ENCODE data around the gene F7. TPM values are rescaled to one million over a fixed set of nuclear protein-coding genes. Genes with fewer than 3 reads are reported as not detected.

F7 gene
- total and polyA plus RNA-seq, 2 donors (not counting 3 experiments of a cell fraction or from before 2014, with no cell fraction given): not detected

DNA sequence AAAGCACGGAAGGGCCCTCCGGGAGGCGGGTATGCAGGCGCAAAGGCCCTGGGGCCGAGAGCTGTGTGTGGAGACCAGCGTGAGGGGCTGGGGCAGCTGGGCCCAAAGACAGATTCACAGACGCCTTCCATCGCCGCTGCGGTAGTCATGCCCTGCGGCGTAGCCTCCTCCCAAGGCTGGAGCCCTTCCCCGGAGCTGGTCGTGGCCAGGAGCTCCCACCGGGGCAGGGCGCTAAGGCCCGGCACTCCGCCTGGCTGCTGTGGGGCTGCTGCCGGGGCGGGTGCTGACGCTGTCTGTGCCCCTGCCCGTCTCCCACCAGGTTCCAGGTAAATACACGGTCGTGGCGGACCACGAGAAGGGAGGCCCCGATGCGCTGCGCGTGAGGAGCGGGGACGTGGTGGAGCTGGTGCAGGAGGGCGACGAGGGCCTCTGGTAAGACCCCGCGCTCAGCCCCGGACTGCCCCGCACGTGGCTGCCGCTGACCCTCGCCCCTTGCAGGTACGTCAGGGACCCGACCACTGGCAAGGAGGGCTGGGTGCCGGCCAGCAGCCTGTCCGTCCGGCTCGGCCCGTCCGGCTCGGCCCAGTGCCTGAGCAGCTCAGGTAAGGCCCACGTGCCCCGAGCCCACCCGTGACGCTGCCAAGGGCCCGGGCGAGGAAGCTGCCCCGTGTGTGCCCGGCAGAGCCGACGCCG is 9.4 kb upstream of the F7 start:
- H3K79me2 ChIP-seq (ENCODE audit: control insufficient read depth, insufficient read depth, low read length): no peaks in the 10 kb centered on the region
- ChIA-PET POLR2A (no interaction called here), CTCF (no interaction called here)
- no peak overlapping the region for H3K9ac ChIP-seq (replicated peaks; ENCODE audit: extremely low read depth, insufficient read depth, low read length)
- dilution Hi-C loops (cut with MboI; ENCODE audit: extremely low pct_ligation_motif_present, low sequenced_read_pairs) (no loop called here), intact Hi-C loops (cut with micrococcal nuclease) (no loop called here)
- H3K36me3 ChIP-seq (ENCODE audit: control insufficient read depth in 2 of 2, extremely low read depth in 1 of 2, insufficient read depth in 2 of 2, low read length in 2 of 2): no peaks in the 10 kb centered on the region
- H2AFZ ChIP-seq (ENCODE audit: low read depth, low read length): no peak overlapping the region
- H3K4me2 ChIP-seq (ENCODE audit: insufficient read depth, low read length): no peak overlapping the region
- H3K4me1 ChIP-seq (ENCODE audit: control insufficient read depth, extremely low read depth, insufficient read depth, low read length): no peaks in the 10 kb centered on the region
- H3K4me3 ChIP-seq (replicated peaks in 1 of 3; ENCODE audit: insufficient read depth in 1 of 3, low read depth in 1 of 3, low read length in 3 of 3): no peak overlapping the region
- TF ChIP-seq FOS (IDR thresholded peaks at IDR 0.05; ENCODE audit: borderline replicate concordance, insufficient read depth, low read length) (no peak), JUN (IDR thresholded peaks at IDR 0.05; ENCODE audit: borderline replicate concordance, insufficient read depth, insufficient read length, low read depth) (no peak), POLR2A (IDR thresholded peaks at IDR 0.05; ENCODE audit: low read depth, low read length) (no peak), GATA2 (IDR thresholded peaks at IDR 0.05; ENCODE audit: insufficient read depth, insufficient read length, low read depth, low read length) (no peak), POLR2AphosphoS5 (IDR thresholded peaks at IDR 0.05; ENCODE audit: insufficient read depth, low read depth, low read length) (no peak), MYC (IDR thresholded peaks at IDR 0.05; ENCODE audit: low read depth, low read length) (no peak), EZH2 (IDR thresholded peaks at IDR 0.05; ENCODE audit: borderline replicate concordance, low read depth, low read length, severe bottlenecking) (no peak)
- TF ChIP-seq, protein P1, sequence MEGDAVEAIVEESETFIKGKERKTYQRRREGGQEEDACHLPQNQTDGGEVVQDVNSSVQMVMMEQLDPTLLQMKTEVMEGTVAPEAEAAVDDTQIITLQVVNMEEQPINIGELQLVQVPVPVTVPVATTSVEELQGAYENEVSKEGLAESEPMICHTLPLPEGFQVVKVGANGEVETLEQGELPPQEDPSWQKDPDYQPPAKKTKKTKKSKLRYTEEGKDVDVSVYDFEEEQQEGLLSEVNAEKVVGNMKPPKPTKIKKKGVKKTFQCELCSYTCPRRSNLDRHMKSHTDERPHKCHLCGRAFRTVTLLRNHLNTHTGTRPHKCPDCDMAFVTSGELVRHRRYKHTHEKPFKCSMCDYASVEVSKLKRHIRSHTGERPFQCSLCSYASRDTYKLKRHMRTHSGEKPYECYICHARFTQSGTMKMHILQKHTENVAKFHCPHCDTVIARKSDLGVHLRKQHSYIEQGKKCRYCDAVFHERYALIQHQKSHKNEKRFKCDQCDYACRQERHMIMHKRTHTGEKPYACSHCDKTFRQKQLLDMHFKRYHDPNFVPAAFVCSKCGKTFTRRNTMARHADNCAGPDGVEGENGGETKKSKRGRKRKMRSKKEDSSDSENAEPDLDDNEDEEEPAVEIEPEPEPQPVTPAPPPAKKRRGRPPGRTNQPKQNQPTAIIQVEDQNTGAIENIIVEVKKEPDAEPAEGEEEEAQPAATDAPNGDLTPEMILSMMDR (IDR thresholded peaks at IDR 0.05; ENCODE audit: extremely low read depth in 1 of 2, insufficient read depth in 1 of 2, low read depth in 1 of 2, low read length in 2 of 2): no peak
- TF ChIP-seq, protein P2, sequence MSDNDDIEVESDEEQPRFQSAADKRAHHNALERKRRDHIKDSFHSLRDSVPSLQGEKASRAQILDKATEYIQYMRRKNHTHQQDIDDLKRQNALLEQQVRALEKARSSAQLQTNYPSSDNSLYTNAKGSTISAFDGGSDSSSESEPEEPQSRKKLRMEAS (IDR thresholded peaks at IDR 0.05; ENCODE audit: insufficient read depth, insufficient read length): no peak
- no peak for FAIRE-seq
- H3K27me3 ChIP-seq (ENCODE audit: control insufficient read depth in 2 of 2, insufficient read depth in 2 of 2, low read length in 2 of 2): no peaks in the 10 kb centered on the region
- no peak for DNase-seq (ENCODE audit: low read depth, low spot score)
- H3K9me3 ChIP-seq (replicated peaks; ENCODE audit: control insufficient read depth, insufficient read depth, low read length): no peaks in the 10 kb centered on the region
- no peaks in the 10 kb centered on the region for H4K20me1 ChIP-seq (replicated peaks; ENCODE audit: control insufficient read depth, extremely low read depth, insufficient read depth, low read length)
- no TSS peak for BruUV-seq (replicated peaks)
- no peak overlapping the region for H3K27ac ChIP-seq (ENCODE audit: insufficient read depth, low read depth, low read length)
- H3K9me1 ChIP-seq (replicated peaks; ENCODE audit: control insufficient read depth, extremely low read depth, insufficient read depth, low read length): no peaks in the 10 kb centered on the region
